ENCODE results near the gene JMJD4.
"Not testable (repeated sequence)": the region's sequence is repeated elsewhere in the genome, so short reads cannot be mapped to it uniquely, and the experiment has no call there.

Gene JMJD4

DNA sequence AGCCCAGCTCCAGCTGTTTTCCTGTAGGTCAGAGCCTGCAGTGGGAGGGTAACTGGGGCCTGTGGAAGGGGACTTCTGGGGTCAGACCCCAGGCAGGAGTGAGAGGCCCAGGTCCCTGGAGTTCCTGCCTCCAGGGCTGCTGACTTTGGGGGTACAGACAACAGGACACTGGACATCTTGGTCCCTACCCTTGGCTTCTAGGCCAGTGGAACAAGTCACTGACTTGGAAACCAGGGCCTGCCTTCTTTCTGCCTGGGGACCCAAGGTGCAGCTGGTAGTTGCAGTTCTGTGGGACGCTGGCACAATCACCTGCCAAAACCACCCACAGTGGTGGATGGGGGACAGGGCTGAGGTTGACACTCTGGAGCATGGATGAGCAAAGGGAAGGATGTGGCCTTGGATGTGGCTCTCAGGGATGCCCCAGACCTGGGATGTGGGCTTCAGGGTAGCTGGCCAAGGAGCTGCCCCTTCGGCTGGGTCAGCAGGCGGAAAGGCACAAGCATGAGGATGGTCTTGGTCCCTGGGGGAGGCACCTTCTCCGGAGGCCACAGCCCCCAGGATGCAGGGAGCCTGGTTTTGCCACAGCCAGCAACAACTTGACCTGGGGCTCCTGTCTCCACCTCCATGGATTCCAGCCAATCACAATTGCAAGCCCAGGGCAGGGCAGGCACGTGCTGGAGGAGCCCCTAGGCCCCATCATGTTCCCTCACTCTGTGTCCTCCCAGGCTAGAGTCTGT lies 5.8 kb downstream of the JMJD4 start:
- no peak overlapping the region for H3K4me3 ChIP-seq (ENCODE audit: low read length)
- no peak for DNase-seq (ENCODE audit: low read depth)

GRCh38 chr1:227728892-227729143 lies 6.3 kb downstream of the JMJD4 start:
- Histone ChIP-seq H3K4me3 (ENCODE audit: low read length) (peak overlapping the region; percentile 66), H3K9me3 (ENCODE audit: control insufficient read depth, low read length) (peaks cover 6% of the 10 kb centered on the region), H3K36me3 (ENCODE audit: control insufficient read depth, insufficient read depth, low read length, severe bottlenecking) (peaks cover 21% of the 10 kb centered on the region), H3K4me1 (ENCODE audit: control insufficient read depth, insufficient read depth, low read length) (peaks cover 11% of the 10 kb centered on the region), H3K9ac (ENCODE audit: low read length) (peak overlapping the region; percentile 56), H3K27me3 (replicated peaks; ENCODE audit: control insufficient read depth, insufficient read depth, low read length) (no peaks in the 10 kb centered on the region)
- no peak for DNase-seq (ENCODE audit: low read depth)

More for the DNA sequence above, 5.8 kb downstream of the JMJD4 start:
- H3K36me3 ChIP-seq (ENCODE audit: control insufficient read depth, insufficient read depth, low read length, severe bottlenecking): peaks cover 21% of the 10 kb centered on the region
- no peaks in the 10 kb centered on the region for H3K27me3 ChIP-seq (replicated peaks; ENCODE audit: control insufficient read depth, insufficient read depth, low read length)
- peaks cover under 1% of the 10 kb centered on the region for H3K9me3 ChIP-seq (ENCODE audit: control insufficient read depth, low read length)
- peak overlapping the region; percentile 56 for H3K9ac ChIP-seq (ENCODE audit: low read length)
- peaks cover 16% of the 10 kb centered on the region for H3K4me1 ChIP-seq (ENCODE audit: control insufficient read depth, insufficient read depth, low read length)

DNA sequence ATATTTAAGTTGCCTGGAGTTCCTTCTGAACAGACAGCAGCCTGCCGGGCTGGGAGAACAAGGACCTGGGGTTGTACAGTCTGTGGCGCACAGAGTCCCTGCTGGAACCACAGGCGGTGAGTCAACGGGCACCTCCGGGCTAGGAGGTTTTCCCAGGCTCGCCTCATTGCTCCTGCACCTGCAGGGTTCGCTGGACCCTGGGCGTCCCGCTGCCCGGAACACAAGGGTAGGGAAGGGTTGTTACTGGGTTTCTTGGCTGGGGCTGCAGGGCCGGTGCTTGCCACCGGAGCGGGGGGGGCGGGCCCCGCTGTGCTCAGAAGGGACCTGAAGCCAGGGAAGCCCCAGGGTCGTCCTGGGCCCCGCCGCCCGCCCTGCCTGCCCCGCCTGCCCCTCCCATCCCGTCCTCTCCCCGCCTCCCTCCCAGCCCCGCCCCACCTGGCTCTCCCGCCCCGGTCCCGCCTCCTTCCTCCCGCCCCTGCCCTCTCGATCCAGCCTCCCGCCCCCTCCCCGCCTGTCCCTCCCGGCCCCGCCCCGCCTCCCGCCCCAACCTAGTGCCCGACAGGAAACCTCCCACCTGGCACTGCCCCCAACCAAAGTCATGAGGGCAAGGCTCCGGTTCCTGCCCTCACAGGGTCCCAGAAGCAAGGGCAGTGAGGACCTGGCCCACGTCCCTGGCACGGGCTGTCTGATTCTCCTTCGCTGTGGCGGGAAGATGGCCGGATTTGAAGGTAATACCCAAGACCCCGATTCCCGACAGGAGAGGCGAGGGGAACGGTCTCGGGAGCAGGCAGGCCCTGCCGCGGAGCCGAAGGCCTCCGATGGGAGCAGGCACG lies 6.8 kb downstream of the JMJD4 start:
- peak overlapping the region; percentile 66 for H3K4me3 ChIP-seq (ENCODE audit: low read length)
- peaks cover 9% of the 10 kb centered on the region for H3K9me3 ChIP-seq (ENCODE audit: control insufficient read depth, low read length)
- no peaks in the 10 kb centered on the region for H3K27me3 ChIP-seq (replicated peaks; ENCODE audit: control insufficient read depth, insufficient read depth, low read length)
- peaks cover 11% of the 10 kb centered on the region for H3K4me1 ChIP-seq (ENCODE audit: control insufficient read depth, insufficient read depth, low read length)
- H3K9ac ChIP-seq (ENCODE audit: low read length): peak overlapping the region; percentile 56
- peak; percentile 72 for DNase-seq (ENCODE audit: low read depth)
- peaks cover 18% of the 10 kb centered on the region for H3K36me3 ChIP-seq (ENCODE audit: control insufficient read depth, insufficient read depth, low read length, severe bottlenecking)

DNA sequence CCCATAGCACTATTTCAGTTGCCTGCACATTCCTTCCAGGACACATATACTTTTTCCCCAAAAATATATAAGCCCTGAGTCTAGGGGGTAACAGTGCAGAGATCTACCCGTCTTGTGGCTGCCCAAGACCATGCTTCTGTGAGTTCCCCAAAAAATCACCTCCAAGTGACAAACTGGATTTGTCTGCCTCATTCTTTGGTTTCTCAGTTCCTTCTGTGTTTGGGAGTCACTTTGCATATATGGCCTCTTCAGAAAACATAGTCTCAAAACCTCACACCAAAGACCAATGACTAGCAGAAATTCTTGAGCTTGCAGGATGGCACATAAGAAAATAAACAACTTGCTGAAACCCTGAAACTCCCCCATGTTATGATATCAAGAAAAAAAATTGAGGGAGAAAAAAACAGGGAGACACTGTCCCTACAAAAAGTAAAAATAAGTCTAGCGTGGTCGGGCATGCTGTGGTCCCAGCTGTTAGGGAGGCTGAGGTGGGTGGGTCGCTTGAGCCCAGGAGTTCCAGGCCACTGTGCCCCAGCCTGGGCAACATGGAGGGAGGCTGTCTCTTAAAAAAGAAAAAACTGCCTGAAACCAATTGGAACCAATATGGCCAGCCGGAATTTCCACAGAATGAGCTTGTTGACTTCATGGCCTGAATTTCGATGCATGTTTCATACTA lies 8.0 kb downstream of the JMJD4 start:
- Histone ChIP-seq H3K36me3 (ENCODE audit: control insufficient read depth, insufficient read depth, low read length, severe bottlenecking) (peaks cover 6% of the 10 kb centered on the region), H3K9me3 (ENCODE audit: control insufficient read depth, low read length) (peaks cover 20% of the 10 kb centered on the region), H3K4me1 (ENCODE audit: control insufficient read depth, insufficient read depth, low read length) (peaks cover 11% of the 10 kb centered on the region), H3K9ac (ENCODE audit: low read length) (no peak overlapping the region), H3K27me3 (replicated peaks; ENCODE audit: control insufficient read depth, insufficient read depth, low read length) (no peaks in the 10 kb centered on the region), H3K4me3 (ENCODE audit: low read length) (no peak overlapping the region)
- no peak for DNase-seq (ENCODE audit: low read depth)

DNA sequence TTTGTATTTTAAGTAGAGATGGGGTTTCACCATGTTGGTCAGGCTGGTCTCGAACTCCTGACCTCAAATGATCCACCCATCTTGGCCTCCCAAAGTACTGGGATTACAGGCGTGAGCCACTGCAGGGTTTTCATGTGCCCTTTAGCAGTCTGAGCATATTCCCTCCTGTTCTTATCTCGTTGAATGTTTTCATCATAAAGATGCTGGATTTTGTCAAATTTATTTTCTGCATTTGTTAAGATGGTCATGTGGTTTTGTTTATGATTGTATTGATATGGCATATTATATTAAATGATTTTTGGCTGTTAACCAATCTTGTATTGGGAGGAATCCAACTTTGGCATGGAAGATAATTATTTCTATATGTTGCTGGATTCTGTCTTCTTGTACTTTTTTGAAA lies 8.8 kb downstream of the JMJD4 start:
- H3K9me3 ChIP-seq (ENCODE audit: control insufficient read depth, low read length): peaks cover 27% of the 10 kb centered on the region
- H3K9ac ChIP-seq (ENCODE audit: low read length): no peak overlapping the region
- DNase-seq (ENCODE audit: low read depth): no peak
- H3K4me3 ChIP-seq (ENCODE audit: low read length): no peak overlapping the region
- peaks cover 3% of the 10 kb centered on the region for H3K36me3 ChIP-seq (ENCODE audit: control insufficient read depth, insufficient read depth, low read length, severe bottlenecking)
- H3K4me1 ChIP-seq (ENCODE audit: control insufficient read depth, insufficient read depth, low read length): peaks cover 11% of the 10 kb centered on the region
- no peaks in the 10 kb centered on the region for H3K27me3 ChIP-seq (replicated peaks; ENCODE audit: control insufficient read depth, insufficient read depth, low read length)

DNA sequence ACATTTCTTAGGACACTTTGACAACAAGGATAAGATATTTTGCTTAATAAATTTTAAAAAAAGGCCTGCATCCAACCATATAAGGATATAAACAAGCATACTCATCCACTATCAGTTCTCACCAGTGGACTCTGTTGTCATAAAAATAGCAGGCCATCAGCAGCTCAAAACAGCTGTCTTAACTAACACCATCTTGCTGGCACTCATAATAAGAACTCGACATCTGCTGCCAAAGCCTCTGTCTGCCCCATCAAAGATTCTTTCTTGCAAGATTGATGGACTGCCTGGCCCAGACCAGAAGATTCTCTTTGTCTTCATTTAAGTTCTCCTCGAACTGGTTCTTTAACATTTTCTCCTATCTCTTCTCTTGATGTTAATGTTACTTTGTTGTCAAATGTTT lies 10.1 kb downstream of the JMJD4 start:
- H3K4me1 ChIP-seq (ENCODE audit: control insufficient read depth, insufficient read depth, low read length): peaks cover 11% of the 10 kb centered on the region
- no peak overlapping the region for H3K9ac ChIP-seq (ENCODE audit: low read length)
- no peak for DNase-seq (ENCODE audit: low read depth)
- H3K4me3 ChIP-seq (ENCODE audit: low read length): no peak overlapping the region
- H3K9me3 ChIP-seq (ENCODE audit: control insufficient read depth, low read length): peaks cover 34% of the 10 kb centered on the region
- H3K36me3 ChIP-seq (ENCODE audit: control insufficient read depth, insufficient read depth, low read length, severe bottlenecking): no peaks in the 10 kb centered on the region
- no peaks in the 10 kb centered on the region for H3K27me3 ChIP-seq (replicated peaks; ENCODE audit: control insufficient read depth, insufficient read depth, low read length)

DNA sequence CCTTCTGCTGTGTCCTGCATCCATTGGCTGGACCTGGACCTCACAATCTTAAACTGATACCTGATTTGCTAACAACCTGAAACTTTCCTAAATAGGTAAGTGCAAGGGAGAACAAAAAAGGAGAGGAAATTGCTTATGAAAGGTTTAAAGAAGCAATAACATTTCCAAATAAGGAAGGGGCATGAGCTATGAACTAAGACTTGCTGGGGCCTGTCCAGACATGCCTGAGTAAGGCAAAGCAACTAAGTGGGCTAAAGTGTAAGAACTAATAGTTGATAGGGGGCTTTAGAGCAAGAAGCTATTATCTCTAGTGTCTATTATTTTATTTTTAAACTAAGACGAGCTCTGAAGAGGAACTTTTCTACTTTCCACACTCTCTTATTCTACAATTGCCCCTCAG lies 11.6 kb downstream of the JMJD4 start:
- Histone ChIP-seq H3K27me3 (replicated peaks; ENCODE audit: control insufficient read depth, insufficient read depth, low read length) (no peaks in the 10 kb centered on the region), H3K9ac (ENCODE audit: low read length) (no peak overlapping the region), H3K4me3 (ENCODE audit: low read length) (no peak overlapping the region), H3K4me1 (ENCODE audit: control insufficient read depth, insufficient read depth, low read length) (peaks cover 4% of the 10 kb centered on the region), H3K36me3 (ENCODE audit: control insufficient read depth, insufficient read depth, low read length, severe bottlenecking) (no peaks in the 10 kb centered on the region), H3K9me3 (ENCODE audit: control insufficient read depth, low read length) (peaks cover 49% of the 10 kb centered on the region)
- DNase-seq (ENCODE audit: low read depth): no peak

GRCh38 chr1:227718932-227719331 lies 16.2 kb downstream of the JMJD4 start:
- DNase-seq (ENCODE audit: low read depth): no peak
- no peak overlapping the region for H3K9ac ChIP-seq (ENCODE audit: low read length)
- peaks cover 4% of the 10 kb centered on the region for H3K4me1 ChIP-seq (ENCODE audit: control insufficient read depth, insufficient read depth, low read length)
- H3K27me3 ChIP-seq (replicated peaks; ENCODE audit: control insufficient read depth, insufficient read depth, low read length): no peaks in the 10 kb centered on the region
- H3K4me3 ChIP-seq (ENCODE audit: low read length): no peak overlapping the region
- peaks cover 57% of the 10 kb centered on the region for H3K9me3 ChIP-seq (ENCODE audit: control insufficient read depth, low read length)
- H3K36me3 ChIP-seq (ENCODE audit: control insufficient read depth, insufficient read depth, low read length, severe bottlenecking): no peaks in the 10 kb centered on the region

- Histone ChIP-seq H3K4me1 (ENCODE audit: control insufficient read depth, insufficient read depth, low read length) (no peaks in the 10 kb centered on the region), H3K4me3 (ENCODE audit: low read length) (no peak overlapping the region), H3K36me3 (ENCODE audit: control insufficient read depth, insufficient read depth, low read length, severe bottlenecking) (no peaks in the 10 kb centered on the region), H3K27me3 (replicated peaks; ENCODE audit: control insufficient read depth, insufficient read depth, low read length) (no peaks in the 10 kb centered on the region), H3K9me3 (ENCODE audit: control insufficient read depth, low read length) (peaks cover 34% of the 10 kb centered on the region), H3K9ac (ENCODE audit: low read length) (no peak overlapping the region)
- DNase-seq (ENCODE audit: low read depth): no peak
Observed at GRCh38 chr1:227712648-227713047, 22.5 kb downstream of the JMJD4 start.

DNA sequence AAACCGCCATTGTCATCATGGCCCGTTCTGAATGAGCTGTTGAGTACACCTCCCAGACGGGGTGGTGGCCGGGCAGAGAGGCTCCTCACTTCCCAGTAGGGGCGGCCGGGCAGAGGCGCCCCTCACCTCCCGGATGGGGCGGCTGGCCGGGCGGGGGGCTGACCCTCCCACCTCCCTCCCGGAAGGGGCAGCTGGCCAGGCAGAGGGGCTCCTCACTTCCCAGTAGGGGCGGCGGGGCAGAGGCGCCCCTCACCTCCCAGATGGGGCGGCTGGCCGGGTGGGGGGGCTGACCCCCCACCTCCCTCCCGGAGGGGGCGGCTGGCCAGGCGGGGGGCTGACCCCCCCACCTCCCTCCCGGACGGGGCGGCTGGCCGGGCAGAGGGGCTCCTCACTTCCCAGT lies 24.6 kb downstream of the JMJD4 start:
- H3K9me3 ChIP-seq (ENCODE audit: control insufficient read depth, low read length): peaks cover 42% of the 10 kb centered on the region
- H3K36me3 ChIP-seq (ENCODE audit: control insufficient read depth, insufficient read depth, low read length, severe bottlenecking); H3K4me3 ChIP-seq (ENCODE audit: low read length); H3K4me1 ChIP-seq (ENCODE audit: control insufficient read depth, insufficient read depth, low read length); H3K27me3 ChIP-seq (replicated peaks; ENCODE audit: control insufficient read depth, insufficient read depth, low read length); DNase-seq (ENCODE audit: low read depth); H3K9ac ChIP-seq (ENCODE audit: low read length): not testable (repeated sequence)

DNA sequence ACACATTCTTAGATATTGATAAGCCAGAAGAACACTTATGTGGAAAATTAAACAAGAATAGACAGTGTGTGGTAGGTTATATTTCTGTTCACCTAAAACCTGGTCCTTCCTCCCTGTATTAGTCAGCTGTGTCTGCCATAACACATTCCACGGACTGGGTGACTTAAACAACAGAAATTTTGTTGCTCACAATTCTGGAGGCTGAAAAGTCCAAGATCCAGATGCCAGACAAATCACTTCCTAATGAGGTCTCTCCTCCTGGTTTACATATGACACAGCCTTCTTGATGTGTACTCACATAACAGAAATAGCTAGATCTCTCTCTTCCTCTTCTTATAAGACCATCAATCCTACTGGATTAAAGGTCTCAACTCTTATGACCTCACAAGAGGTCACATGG lies 25.7 kb downstream of the JMJD4 start:
- Histone ChIP-seq H3K9me3 (ENCODE audit: control insufficient read depth, low read length) (peaks cover 34% of the 10 kb centered on the region), H3K36me3 (ENCODE audit: control insufficient read depth, insufficient read depth, low read length, severe bottlenecking) (no peaks in the 10 kb centered on the region), H3K4me1 (ENCODE audit: control insufficient read depth, insufficient read depth, low read length) (no peaks in the 10 kb centered on the region), H3K4me3 (ENCODE audit: low read length) (no peak overlapping the region), H3K9ac (ENCODE audit: low read length) (no peak overlapping the region), H3K27me3 (replicated peaks; ENCODE audit: control insufficient read depth, insufficient read depth, low read length) (no peaks in the 10 kb centered on the region)
- DNase-seq (ENCODE audit: low read depth): no peak
